NCI-H2107 treated with DMSO at 0.1 percent for 48 hours (cell line): ENCODE results near the gene MARK2.

ENCODE experiments used
- DNase-seq: peaks from one replicate; lab custom pipeline; 2025; ENCODE audit not compliant: unreplicated experiment; lab: John Stamatoyannopoulos, UW

Gene MARK2

GRCh38 chr11:63920126-63920938 lies 81.4 kb downstream of the MARK2 start:
- no peak for DNase-seq

GRCh38 chr11:63920939-63921417 lies 82.1 kb downstream of the MARK2 start:
- DNase-seq: no peak

- DNase-seq: no peak
Observed at GRCh38 chr11:63922673-63923192, 83.8 kb downstream of the MARK2 start.

GRCh38 chr11:63923319-63923718 lies 84.4 kb downstream of the MARK2 start:
- DNase-seq: no peak

GRCh38 chr11:63929616-63930015 lies 90.7 kb downstream of the MARK2 start:
- DNase-seq: no peak

GRCh38 chr11:63931045-63931444 lies 92.1 kb downstream of the MARK2 start:
- no peak for DNase-seq

- no peak for DNase-seq
Observed at GRCh38 chr11:63931876-63932275, 93.0 kb downstream of the MARK2 start.

GRCh38 chr11:63933459-63933858 lies 94.5 kb downstream of the MARK2 start:
- DNase-seq: no peak

- DNase-seq: no peak
Observed at GRCh38 chr11:63937713-63938478, 99.0 kb downstream of the MARK2 start.

GRCh38 chr11:63938479-63939396 lies 99.8 kb downstream of the MARK2 start, which contains the start of gene NAA40:
TSS of gene NAA40 (plus strand) at chr11:63939002. CDS start at chr11:63939097, 95 bp downstream.
- peak; percentile 77 for DNase-seq

- peak; percentile 18 for DNase-seq
Observed at GRCh38 chr11:63939397-63939891, 100.5 kb downstream of the MARK2 start.

GRCh38 chr11:63940786-63941185 lies 101.9 kb downstream of the MARK2 start:
- no peak for DNase-seq

GRCh38 chr11:63941901-63942300 lies 103.0 kb downstream of the MARK2 start:
- DNase-seq: no peak

GRCh38 chr11:63942803-63943202 lies 103.9 kb downstream of the MARK2 start:
- no peak for DNase-seq

- DNase-seq: no peak
Observed at GRCh38 chr11:63944987-63945386, 106.1 kb downstream of the MARK2 start.

- peak; percentile 71 for DNase-seq
Observed at GRCh38 chr11:63945477-63946163, 106.7 kb downstream of the MARK2 start.

GRCh38 chr11:63951779-63952536 lies 113.0 kb downstream of the MARK2 start:
- DNase-seq: no peak

GRCh38 chr11:63952570-63952969 lies 113.7 kb downstream of the MARK2 start:
- no peak for DNase-seq

- DNase-seq: no peak
Observed at GRCh38 chr11:63958008-63958407, 119.1 kb downstream of the MARK2 start.
